Neural progenitor cell (in vitro differentiated cells): ENCODE measurements around the gene IGFBP1. TPM values are rescaled to one million over a fixed set of nuclear protein-coding genes. Genes with fewer than 3 reads are reported as not detected.

Source experiments
- DNase-seq: peaks from one replicate; pipeline ENCODE4 v3.0.0-alpha.2; 2016; ENCODE audit warnings: low spot score
- H2AFZ ChIP-seq: fragments of 200-600 bp; sonication (generic); replicated peaks from 2 replicates; pipeline ENCODE4 v1.6.1; 2016; ENCODE audit warnings: antibody characterized with exemption
- H3F3A ChIP-seq: fragments of 200-600 bp; sonication (generic); 2 replicates; pipeline ENCODE4 v1.6.1; 2016; ENCODE audit warnings: antibody characterized with exemption, low read depth
- H3K27ac ChIP-seq: fragments of 200-600 bp; sonication (generic); 2 replicates; pipeline ENCODE4 v1.5.1; 2016; ENCODE audit warnings: mild to moderate bottlenecking
- H3K27me3 ChIP-seq: fragments of 200-600 bp; sonication (generic); 2 replicates; pipeline ENCODE4 v1.6.1; 2016; ENCODE audit warnings: mild to moderate bottlenecking, moderate library complexity
- H3K36me3 ChIP-seq: fragments of 200-600 bp; sonication (generic); 2 replicates; pipeline ENCODE4 v1.5.1; 2016
- H3K4me1 ChIP-seq: fragments of 200-600 bp; sonication (generic); 2 replicates; pipeline ENCODE4 v1.6.1; 2016; ENCODE audit warnings: mixed run types
- H3K4me2 ChIP-seq: fragments of 200-600 bp; sonication (generic); 2 replicates; pipeline ENCODE4 v1.6.1; 2016
- H3K4me3 ChIP-seq: fragments of 200-600 bp; sonication (generic); 2 replicates; pipeline ENCODE4 v1.5.1; 2016
- H3K79me2 ChIP-seq: fragments of 200-600 bp; sonication (generic); 2 replicates; pipeline ENCODE4 v1.6.1; 2016; ENCODE audit warnings: low read depth
- H3K9ac ChIP-seq: fragments of 200-600 bp; sonication (generic); 2 replicates; pipeline ENCODE4 v1.6.1; 2016
- H3K9me3 ChIP-seq: fragments of 200-600 bp; sonication (generic); 2 replicates; pipeline ENCODE4 v1.5.1; 2016; ENCODE audit warnings: low read depth
- H4K20me1 ChIP-seq: fragments of 200-600 bp; sonication (generic); 2 replicates; pipeline ENCODE4 v1.6.1; 2016; ENCODE audit warnings: low read depth
- H3K27ac Mint-ChIP-seq: 3 replicates; pipeline ENCODE4 v1.8.0; 2021; ENCODE audit warnings: mixed read lengths
- H3K27me3 Mint-ChIP-seq: 2 replicates; pipeline ENCODE4 v1.8.0; 2022; ENCODE audit warnings: low read depth, mild to moderate bottlenecking, inconsistent platforms, moderate library complexity, mixed read lengths; ENCODE audit not compliant: insufficient read depth
- H3K36me3 Mint-ChIP-seq: 3 replicates; pipeline ENCODE4 v1.8.0; 2021; ENCODE audit warnings: mixed read lengths
- H3K4me1 Mint-ChIP-seq: 3 replicates; pipeline ENCODE4 v1.8.0; 2021; ENCODE audit warnings: mixed read lengths
- H3K4me3 Mint-ChIP-seq: 3 replicates; pipeline ENCODE4 v1.8.0; 2021; ENCODE audit warnings: mild to moderate bottlenecking, moderate library complexity, mixed read lengths
- H3K9me3 Mint-ChIP-seq: 3 replicates; pipeline ENCODE4 v1.8.0; 2020; ENCODE audit warnings: mixed read lengths
- CTCF ChIP-seq: fragments of 200-600 bp; sonication (generic); IDR thresholded peaks from 2 replicates; pipeline ENCODE4 v1.5.1; 2017; ENCODE audit warnings: antibody characterized with exemption, mild to moderate bottlenecking
- EZH2 ChIP-seq: fragments of 200-600 bp; sonication (generic); IDR thresholded peaks from 2 replicates; pipeline ENCODE4 v1.6.1; 2017; ENCODE audit warnings: antibody characterized with exemption, mild to moderate bottlenecking, moderate library complexity
- EZH2phosphoT487 ChIP-seq: fragments of 200-600 bp; sonication (generic); IDR thresholded peaks from 2 replicates; pipeline ENCODE4 v1.6.1; 2017; ENCODE audit warnings: antibody characterized with exemption
- total RNA-seq: library from RNA; depleted of rRNA; stranded (reverse); fragments of >200 nt; gene quantifications from 2 replicates; pipeline ENCODE4 v1.2.3, GENCODE V29; 2015; ENCODE audit warnings: low replicate concordance

IGFBP1 gene
- total RNA-seq, 1 donor from 2014 or later = 0.69 TPM

- no peak overlapping the region for H3K4me2 ChIP-seq
- no peaks in the 10 kb centered on the region for H3F3A ChIP-seq
- H3K27me3 ChIP-seq = peaks cover 13% of the 10 kb centered on the region
- peaks cover 9% of the 10 kb centered on the region for H3K27me3 Mint-ChIP-seq
- H3K27ac Mint-ChIP-seq = no peak overlapping the region
- H3K9me3 Mint-ChIP-seq = peaks cover 3% of the 10 kb centered on the region
- DNase-seq = no peak
- H3K9me3 ChIP-seq = no peaks in the 10 kb centered on the region
- H3K79me2 ChIP-seq = no peaks in the 10 kb centered on the region
- no peak overlapping the region for H2AFZ ChIP-seq
- H3K4me1 Mint-ChIP-seq = no peaks in the 10 kb centered on the region
- no peaks in the 10 kb centered on the region for H3K36me3 ChIP-seq
- H3K4me1 ChIP-seq = no peaks in the 10 kb centered on the region
- no peak overlapping the region for H3K4me3 Mint-ChIP-seq
- H3K36me3 Mint-ChIP-seq = no peaks in the 10 kb centered on the region
- no peak overlapping the region for H3K27ac ChIP-seq
- H4K20me1 ChIP-seq = no peaks in the 10 kb centered on the region
- H3K9ac ChIP-seq = no peak overlapping the region
- TF ChIP-seq CTCF (no peak), EZH2phosphoT487 (no peak), EZH2 (no peak)
- H3K4me3 ChIP-seq = no peak overlapping the region
Measured at GRCh38 chr7:45881759-45882464, 6.4 kb upstream of the IGFBP1 start.

GRCh38 chr7:45882465-45882810, 5.8 kb upstream of the IGFBP1 start:
- Mint-ChIP-seq H3K36me3 (no peaks in the 10 kb centered on the region), H3K27ac (no peak overlapping the region), H3K27me3 (peaks cover 12% of the 10 kb centered on the region), H3K4me1 (no peaks in the 10 kb centered on the region), H3K9me3 (peaks cover 3% of the 10 kb centered on the region), H3K4me3 (no peak overlapping the region)
- Histone ChIP-seq H3K79me2 (no peaks in the 10 kb centered on the region), H3F3A (no peaks in the 10 kb centered on the region), H4K20me1 (no peaks in the 10 kb centered on the region), H3K4me3 (no peak overlapping the region), H2AFZ (no peak overlapping the region), H3K27ac (no peak overlapping the region), H3K9me3 (no peaks in the 10 kb centered on the region), H3K27me3 (peaks cover 18% of the 10 kb centered on the region), H3K9ac (no peak overlapping the region), H3K4me1 (no peaks in the 10 kb centered on the region), H3K4me2 (no peak overlapping the region), H3K36me3 (no peaks in the 10 kb centered on the region)
- TF ChIP-seq EZH2 (no peak), EZH2phosphoT487 (no peak), CTCF (no peak)
- no peak for DNase-seq

- H3K4me1 Mint-ChIP-seq = peaks cover 6% of the 10 kb centered on the region
- H3K9me3 Mint-ChIP-seq = peaks cover 3% of the 10 kb centered on the region
Measured at GRCh38 chr7:45884136-45884535, 4.2 kb upstream of the IGFBP1 start.

More at GRCh38 chr7:45884136-45884535, 4.2 kb upstream of the IGFBP1 start:
- Mint-ChIP-seq H3K27me3 (peaks cover 22% of the 10 kb centered on the region), H3K4me3 (no peak overlapping the region), H3K36me3 (no peaks in the 10 kb centered on the region), H3K27ac (no peak overlapping the region)
- H3F3A ChIP-seq = no peaks in the 10 kb centered on the region
- no peaks in the 10 kb centered on the region for H3K36me3 ChIP-seq
- H2AFZ ChIP-seq = no peak overlapping the region
- no peak overlapping the region for H3K4me2 ChIP-seq
- H3K4me1 ChIP-seq = peaks cover 3% of the 10 kb centered on the region
- H3K27me3 ChIP-seq = peaks cover 35% of the 10 kb centered on the region
- no peak for DNase-seq
- no peaks in the 10 kb centered on the region for H4K20me1 ChIP-seq
- no peak overlapping the region for H3K27ac ChIP-seq
- H3K9ac ChIP-seq = no peak overlapping the region
- no peaks in the 10 kb centered on the region for H3K9me3 ChIP-seq
- TF ChIP-seq EZH2 = no peak
- TF ChIP-seq CTCF = no peak
- TF ChIP-seq EZH2phosphoT487 = no peak
- H3K4me3 ChIP-seq = no peak overlapping the region
- no peaks in the 10 kb centered on the region for H3K79me2 ChIP-seq
